ENCODE results near the gene CXCR1. TPM values are rescaled to one million over a fixed set of nuclear protein-coding genes. Genes with fewer than 3 reads are reported as not detected.

The CXCR1 gene
- total RNA-seq, 1 donor from 2014 or later = not detected

GRCh38 chr2:218152172-218152571 is 14.6 kb downstream of the CXCR1 start:
- TF ChIP-seq, protein P1, sequence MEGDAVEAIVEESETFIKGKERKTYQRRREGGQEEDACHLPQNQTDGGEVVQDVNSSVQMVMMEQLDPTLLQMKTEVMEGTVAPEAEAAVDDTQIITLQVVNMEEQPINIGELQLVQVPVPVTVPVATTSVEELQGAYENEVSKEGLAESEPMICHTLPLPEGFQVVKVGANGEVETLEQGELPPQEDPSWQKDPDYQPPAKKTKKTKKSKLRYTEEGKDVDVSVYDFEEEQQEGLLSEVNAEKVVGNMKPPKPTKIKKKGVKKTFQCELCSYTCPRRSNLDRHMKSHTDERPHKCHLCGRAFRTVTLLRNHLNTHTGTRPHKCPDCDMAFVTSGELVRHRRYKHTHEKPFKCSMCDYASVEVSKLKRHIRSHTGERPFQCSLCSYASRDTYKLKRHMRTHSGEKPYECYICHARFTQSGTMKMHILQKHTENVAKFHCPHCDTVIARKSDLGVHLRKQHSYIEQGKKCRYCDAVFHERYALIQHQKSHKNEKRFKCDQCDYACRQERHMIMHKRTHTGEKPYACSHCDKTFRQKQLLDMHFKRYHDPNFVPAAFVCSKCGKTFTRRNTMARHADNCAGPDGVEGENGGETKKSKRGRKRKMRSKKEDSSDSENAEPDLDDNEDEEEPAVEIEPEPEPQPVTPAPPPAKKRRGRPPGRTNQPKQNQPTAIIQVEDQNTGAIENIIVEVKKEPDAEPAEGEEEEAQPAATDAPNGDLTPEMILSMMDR (IDR thresholded peaks at IDR 0.05; ENCODE audit: unreplicated experiment) = no peak

DNA sequence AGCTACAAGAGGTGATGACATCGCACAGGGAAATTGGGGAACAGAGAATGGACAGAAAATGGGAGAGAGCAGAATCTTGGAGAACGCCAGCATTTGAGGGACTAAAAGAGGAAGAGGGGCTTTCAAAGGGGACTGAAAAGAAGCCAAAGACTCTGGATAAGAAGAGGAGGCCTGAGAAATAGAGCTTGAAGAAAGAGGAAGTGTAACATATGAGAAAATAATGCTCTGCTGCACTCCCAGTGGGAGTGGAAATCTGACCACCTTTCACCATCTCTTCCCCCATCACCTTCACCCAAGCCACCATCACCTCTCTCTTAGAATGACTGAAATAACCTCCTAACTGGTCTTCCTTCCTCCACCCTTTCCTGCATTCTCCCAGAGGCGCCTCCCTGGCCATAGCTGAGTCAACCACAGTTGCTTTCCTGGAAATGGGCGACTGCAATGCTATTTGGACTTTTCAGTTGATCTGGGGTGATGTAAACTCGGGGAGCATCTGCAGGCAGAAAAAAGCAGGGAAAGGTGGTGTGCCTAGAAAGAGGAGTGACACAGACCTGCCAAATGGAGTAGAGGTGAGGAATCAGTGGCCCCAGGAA is 16.8 kb downstream of the CXCR1 start:
- no peak for DNase-seq (ENCODE audit: low spot score, unreplicated experiment)
- Mint-ChIP-seq H3K27me3 (peaks cover 33% of the 10 kb centered on the region), H3K4me1 (ENCODE audit: low read depth) (no peaks in the 10 kb centered on the region), H3K4me3 (ENCODE audit: low read depth) (no peak overlapping the region), H3K9me3 (ENCODE audit: low read depth) (peaks cover 1% of the 10 kb centered on the region), H3K36me3 (ENCODE audit: insufficient read depth) (no peaks in the 10 kb centered on the region), H3K27ac (no peak overlapping the region)
- TF ChIP-seq, protein P1 (IDR thresholded peaks at IDR 0.05; ENCODE audit: unreplicated experiment) = no peak

More at GRCh38 chr2:218152172-218152571, 14.6 kb downstream of the CXCR1 start:
- H3K4me3 Mint-ChIP-seq (ENCODE audit: low read depth) = no peak overlapping the region
- H3K9me3 Mint-ChIP-seq (ENCODE audit: low read depth) = no peaks in the 10 kb centered on the region
- no peak for DNase-seq (ENCODE audit: low spot score, unreplicated experiment)
- no peak overlapping the region for H3K27ac Mint-ChIP-seq
- H3K27me3 Mint-ChIP-seq = peaks cover 33% of the 10 kb centered on the region
- H3K36me3 Mint-ChIP-seq (ENCODE audit: insufficient read depth) = no peaks in the 10 kb centered on the region
- H3K4me1 Mint-ChIP-seq (ENCODE audit: low read depth) = no peaks in the 10 kb centered on the region

DNA sequence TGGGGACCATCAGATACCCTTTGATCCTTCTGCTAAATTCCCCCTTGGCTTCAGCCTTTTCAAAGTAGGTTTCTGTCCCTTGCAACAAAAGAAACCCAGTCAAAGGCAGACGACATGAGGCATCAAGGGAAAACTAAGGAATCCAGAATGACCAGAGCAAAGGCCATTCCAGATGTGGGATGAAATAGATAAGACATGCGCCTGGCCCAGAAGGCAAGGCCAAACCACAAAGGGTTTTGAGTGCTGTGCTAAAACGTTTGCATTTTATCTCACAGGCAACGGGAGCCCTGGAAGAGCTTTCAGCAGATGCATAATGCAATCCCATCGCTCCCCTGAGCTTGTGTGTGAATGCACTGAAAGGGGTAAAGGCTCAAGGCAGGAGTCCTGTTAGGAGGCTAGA is 17.7 kb downstream of the CXCR1 start:
- H3K9me3 Mint-ChIP-seq (ENCODE audit: low read depth) = peaks cover 3% of the 10 kb centered on the region
- H3K36me3 Mint-ChIP-seq (ENCODE audit: insufficient read depth) = no peaks in the 10 kb centered on the region
- TF ChIP-seq, protein P1 (IDR thresholded peaks at IDR 0.05; ENCODE audit: unreplicated experiment) = no peak
- H3K4me1 Mint-ChIP-seq (ENCODE audit: low read depth) = no peaks in the 10 kb centered on the region
- peaks cover 30% of the 10 kb centered on the region for H3K27me3 Mint-ChIP-seq
- no peak overlapping the region for H3K4me3 Mint-ChIP-seq (ENCODE audit: low read depth)
- no peak overlapping the region for H3K27ac Mint-ChIP-seq
- DNase-seq (ENCODE audit: low spot score, unreplicated experiment) = no peak

DNA sequence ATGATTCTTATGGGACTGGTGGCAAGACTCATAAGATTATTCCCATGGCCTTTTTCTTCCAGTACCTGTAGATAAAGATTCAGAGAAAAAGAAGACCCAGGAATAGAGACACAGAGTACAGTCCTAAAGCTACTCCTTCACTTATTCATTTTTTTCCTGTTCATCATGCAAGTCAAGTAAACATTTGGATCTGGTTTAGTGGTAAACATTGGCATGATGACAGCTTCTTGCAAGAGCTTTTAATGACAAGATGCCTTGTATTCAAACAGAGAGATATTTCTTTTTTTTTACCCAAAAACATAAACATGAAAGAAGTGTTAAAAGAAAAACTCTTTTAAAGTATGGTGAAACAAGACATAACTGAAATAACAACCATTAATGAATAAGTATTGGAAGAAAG is 20.7 kb downstream of the CXCR1 start:
- Mint-ChIP-seq H3K4me3 (ENCODE audit: low read depth) (no peak overlapping the region), H3K4me1 (ENCODE audit: low read depth) (no peaks in the 10 kb centered on the region), H3K27me3 (peaks cover 23% of the 10 kb centered on the region), H3K9me3 (ENCODE audit: low read depth) (peaks cover 3% of the 10 kb centered on the region), H3K27ac (no peak overlapping the region), H3K36me3 (ENCODE audit: insufficient read depth) (no peaks in the 10 kb centered on the region)
- TF ChIP-seq, protein P1 (IDR thresholded peaks at IDR 0.05; ENCODE audit: unreplicated experiment) = no peak
- no peak for DNase-seq (ENCODE audit: low spot score, unreplicated experiment)

DNA sequence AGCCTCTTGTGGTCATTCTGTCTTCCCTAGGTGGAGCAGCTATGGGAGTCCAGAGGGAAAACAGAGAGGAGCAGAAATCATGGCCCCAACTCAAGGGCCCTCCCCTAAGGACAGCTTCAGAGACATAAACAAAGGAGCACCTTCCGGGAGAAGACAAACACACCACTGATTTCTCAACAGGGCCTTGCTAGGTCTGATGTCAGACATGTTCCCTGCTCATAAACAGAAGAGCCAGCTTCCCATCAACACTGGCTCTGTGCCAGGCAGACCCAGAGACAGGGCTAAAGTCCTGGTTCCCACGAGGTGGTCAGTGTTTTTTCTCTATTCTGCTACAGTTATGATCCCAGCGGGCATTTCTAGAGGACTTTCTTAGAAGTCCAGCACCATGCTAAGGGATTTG is 21.6 kb downstream of the CXCR1 start:
- Mint-ChIP-seq H3K4me1 (ENCODE audit: low read depth) (no peaks in the 10 kb centered on the region), H3K9me3 (ENCODE audit: low read depth) (peaks cover 3% of the 10 kb centered on the region), H3K36me3 (ENCODE audit: insufficient read depth) (no peaks in the 10 kb centered on the region), H3K27ac (no peak overlapping the region), H3K4me3 (ENCODE audit: low read depth) (no peak overlapping the region), H3K27me3 (peaks cover 23% of the 10 kb centered on the region)
- TF ChIP-seq, protein P1 (IDR thresholded peaks at IDR 0.05; ENCODE audit: unreplicated experiment) = no peak
- DNase-seq (ENCODE audit: low spot score, unreplicated experiment) = no peak
